K562 (cell line): ENCODE results near the gene DENND6A. TPM values are rescaled to one million over a fixed set of nuclear protein-coding genes. Genes with fewer than 3 reads are reported as not detected.
A peak's percentile ranks its signal among the peaks of the same experiment; 100 is the strongest.

Experiments used
- ATAC-seq: fragments of 200-7000 bp; cut with Tn5 transposase; 3 replicates; pipeline ENCODE4 v1.9.1; 2020; ENCODE audit warnings: moderate library complexity
- BruUV-seq: library from RNA; stranded (reverse); fragments of 400-500 nt; replicated peaks from 2 replicates; lab custom pipeline; 2021; lab: Mats Ljungman, UMichigan
- CTCF ChIA-PET: fragments of 300-600 bp; formaldehyde crosslinking; extraction: SDS; loops from one replicate; lab custom pipeline; 2021; ENCODE audit warnings: low intra/inter-chr PET ratio; lab: Yijun Ruan, JAX
- POLR2A ChIA-PET: fragments of 300-600, 350-650 bp; sonication (Branson Sonifier 250); formaldehyde crosslinking; extraction: SDS; loops from one replicate; lab custom pipeline; 2021; ENCODE audit warnings: antibody characterized with exemption, inconsistent platforms; lab: Yijun Ruan, JAX
- DNase-seq, 4 experiments: peaks; one replicate each; pipeline versions ENCODE4 v3.0.0 to v3.0.0-alpha.2; 2011 to 2018; ENCODE audit warnings: low spot score in 3 of 4, mixed read lengths in 3 of 4; ENCODE audit errors: extremely low read depth in 1 of 4
- FAIRE-seq: peaks from 2 replicates; lab custom pipeline; 2011; peaks lifted over from hg19 to GRCh38; lab: Jason Lieb, UNC
- H2AFZ ChIP-seq: 2 replicates; pipeline ENCODE4 v1.6.0; 2011; ENCODE audit warnings: low read depth, low read length, control low read depth, inconsistent platforms
- H3K27ac ChIP-seq: fragments of 200-600 bp; 3 replicates; pipeline ENCODE4 v1.8.0; 2011; ENCODE audit warnings: low read depth, mild to moderate bottlenecking, control low read depth, inconsistent platforms, low read length, moderate library complexity, mixed read lengths; ENCODE audit errors: extremely low read depth
- H3K27me3 ChIP-seq, 2 experiments: fragments of 300-600 bp in 1 of 2; 2 replicates in 1 of 2; 3 replicates in 1 of 2; pipeline versions ENCODE4 v1.6.0 to v1.8.0; 2011; ENCODE audit warnings: inconsistent platforms in 2 of 2, low read length in 2 of 2, mild to moderate bottlenecking in 1 of 2, mixed read lengths in 1 of 2, moderate library complexity in 1 of 2; ENCODE audit not compliant: control insufficient read depth in 2 of 2, insufficient read depth in 2 of 2
- H3K36me3 ChIP-seq: fragments of 300-600 bp; 3 replicates; pipeline ENCODE4 v1.8.0; 2011; ENCODE audit warnings: mild to moderate bottlenecking, low read length, inconsistent platforms; ENCODE audit not compliant: control insufficient read depth, insufficient read depth
- H3K4me1 ChIP-seq, 2 experiments: fragments of 200-600 bp in 1 of 2; replicated peaks in 1 of 2; 2 replicates in 1 of 2; 3 replicates in 1 of 2; pipeline versions ENCODE4 v1.5.1 to v1.8.0; 2011; ENCODE audit warnings: inconsistent platforms in 2 of 2, low read length in 2 of 2, mild to moderate bottlenecking in 1 of 2, mixed read lengths in 1 of 2, moderate library complexity in 1 of 2; ENCODE audit not compliant: control insufficient read depth in 2 of 2, insufficient read depth in 2 of 2
- H3K4me2 ChIP-seq: 2 replicates; pipeline ENCODE4 v1.6.1; 2011; ENCODE audit warnings: low read length, control low read depth, inconsistent platforms, mixed read lengths; ENCODE audit not compliant: insufficient read depth
- H3K4me3 ChIP-seq: fragments of 200-600 bp; sonication (generic), shearing (Covaris generic); 2 replicates; pipeline ENCODE4 v1.5.1; 2016; ENCODE audit warnings: control low read depth, inconsistent platforms
- H3K79me2 ChIP-seq: fragments of 200-600 bp; 3 replicates; pipeline ENCODE4 v1.8.0; 2011; ENCODE audit warnings: low read length, inconsistent platforms; ENCODE audit not compliant: control insufficient read depth, insufficient read depth
- H3K9ac ChIP-seq, 2 experiments: 2 replicates each; pipeline versions ENCODE4 v1.6.0 to v1.6.1; 2011; ENCODE audit warnings: low read depth in 2 of 2, low read length in 2 of 2, control low read depth in 1 of 2, inconsistent platforms in 1 of 2, mild to moderate bottlenecking in 1 of 2, mixed read lengths in 1 of 2; ENCODE audit not compliant: insufficient read depth in 1 of 2
- H3K9me1 ChIP-seq: one replicate; pipeline ENCODE4 v1.6.0; 2011; ENCODE audit warnings: inconsistent platforms, mild to moderate bottlenecking, low read length, moderate library complexity; ENCODE audit not compliant: control insufficient read depth, insufficient read depth
- H3K9me3 ChIP-seq: replicated peaks from 2 replicates; pipeline ENCODE4 v1.5.1; 2011; ENCODE audit warnings: low read depth, low read length, inconsistent platforms; ENCODE audit not compliant: control insufficient read depth, insufficient read depth
- H4K20me1 ChIP-seq: replicated peaks from 2 replicates; pipeline ENCODE4 v1.6.1; 2011; ENCODE audit warnings: low read length, inconsistent platforms, mixed read lengths; ENCODE audit not compliant: control insufficient read depth, insufficient read depth
- ADNP ChIP-seq: fragments of 200-800 bp; sonication (Bioruptor generic); IDR thresholded peaks from 2 replicates; pipeline ENCODE4 v1.6.1; 2016; ENCODE audit warnings: missing genetic modification characterization, missing compliant biosample characterization
- CBFA2T3 ChIP-seq: fragments of 450-650 bp; IDR thresholded peaks from 2 replicates; pipeline ENCODE4 v1.6.1; 2017
- CEBPB ChIP-seq: fragments of 450-650 bp; IDR thresholded peaks from 2 replicates; pipeline ENCODE4 v1.6.1; 2016; ENCODE audit warnings: missing genetic modification characterization, missing compliant biosample characterization
- GATAD2B ChIP-seq: fragments of 450-650 bp; IDR thresholded peaks from 2 replicates; pipeline ENCODE4 v1.6.1; 2017; ENCODE audit warnings: mild to moderate bottlenecking, borderline replicate concordance
- GTF2B ChIP-seq: IDR thresholded peaks from 2 replicates; pipeline ENCODE4 v1.6.1; 2011; ENCODE audit not compliant: insufficient read length; ENCODE audit errors: extremely low read depth
- KDM5B ChIP-seq: fragments of 200-600 bp; sonication (generic); IDR thresholded peaks from 2 replicates; pipeline ENCODE4 v1.6.1; 2012; ENCODE audit warnings: low read depth, mild to moderate bottlenecking, moderate library complexity, low read length, control low read depth, inconsistent platforms; ENCODE audit not compliant: insufficient replicate concordance
- NRF1 ChIP-seq, 2 experiments: fragments of 450-650 bp; IDR thresholded peaks in 1 of 2; conservative IDR thresholded peaks in 1 of 2; 2 replicates each; pipeline ENCODE4 v1.6.1; 2014; ENCODE audit warnings: mild to moderate bottlenecking in 2 of 2
- RBM14 ChIP-seq: fragments of 200-400 bp; formaldehyde crosslinking; IDR thresholded peaks from 2 replicates; pipeline ENCODE4 v1.6.1; 2018; ENCODE audit warnings: low read depth, mild to moderate bottlenecking, low read length, moderate library complexity, borderline replicate concordance; ENCODE audit not compliant: insufficient read depth
- RFX7 ChIP-seq: fragments of 250-450 bp; sonication (Bioruptor Pico); IDR thresholded peaks from 2 replicates; pipeline ENCODE4 v1.5.1; 2021; ENCODE audit warnings: mild to moderate bottlenecking
- THAP12 ChIP-seq: fragments of 250-450 bp; sonication (Bioruptor Pico); IDR thresholded peaks from 2 replicates; pipeline ENCODE4 v1.9.0; 2021; ENCODE audit warnings: mild to moderate bottlenecking, inconsistent platforms
- TOE1 ChIP-seq, 2 experiments: fragments of 450-650 bp in 1 of 2; sonication (generic) in 1 of 2; formaldehyde crosslinking in 1 of 2; IDR thresholded peaks; 2 replicates each; pipeline versions ENCODE4 v1.7.1 to v1.8.0; 2016 to 2022; ENCODE audit warnings: borderline replicate concordance in 2 of 2, mild to moderate bottlenecking in 2 of 2, antibody characterized with exemption in 1 of 2, inconsistent platforms in 1 of 2, low read depth in 1 of 2, missing genetic modification reagents in 1 of 2, moderate library complexity in 1 of 2
- ZNF184 ChIP-seq: sonication (generic); formaldehyde crosslinking; IDR thresholded peaks from 2 replicates; pipeline ENCODE4 v1.5.0; 2020; ENCODE audit warnings: missing genetic modification reagents
- ZNF232 ChIP-seq: sonication (generic); formaldehyde crosslinking; IDR thresholded peaks from 2 replicates; pipeline ENCODE4 v1.8.0; 2022; ENCODE audit warnings: mild to moderate bottlenecking, missing genetic modification reagents
- ZNF408 ChIP-seq: fragments of 250-450 bp; sonication (Bioruptor Pico); IDR thresholded peaks from 2 replicates; pipeline ENCODE4 v1.4.0; 2020; ENCODE audit warnings: low read depth, mild to moderate bottlenecking, moderate library complexity
- ZNF695 ChIP-seq: fragments of 450-650 bp; formaldehyde crosslinking; IDR thresholded peaks from 2 replicates; pipeline ENCODE4 v1.4.0; 2020; ENCODE audit warnings: mild to moderate bottlenecking, moderate library complexity
- in situ Hi-C: fragments of 300-500 bp; cut with MboI; formaldehyde crosslinking; loops from 4 replicates; pipeline ENCODE4 v1.15.0; 2018; ENCODE audit warnings: inconsistent platforms, mixed read lengths
- intact Hi-C: fragments of 100-400 bp; cut with micrococcal nuclease; formaldehyde crosslinking; loops from 2 replicates; pipeline ENCODE4 v1.14.2; 2022
- polyA plus RNA-seq, 8 experiments: library from polyadenylated mRNA; depleted of rRNA in 4 of 8; stranded (reverse) in 5 of 8; unstranded in 3 of 8; fragments of >200 nt; fragmentation: Nextera tagmentation in 2 of 8; fragmentation: Illumina TruSeq in 1 of 8; extraction: Ambion mirVana in 2 of 8; extraction: Trizol in 1 of 8; gene quantifications; 2 replicates each; pipeline versions ENCODE4 v1.2.1 to v1.2.3, GENCODE V29; 2011 to 2014; ENCODE audit warnings: inconsistent platforms in 1 of 8, missing spikeins in 1 of 8
- total RNA-seq, 7 experiments: library from RNA; depleted of rRNA in 6 of 7; stranded (reverse); fragments of >200 nt in 6 of 7; fragmentation: Illumina TruSeq in 2 of 7; extraction: Trizol in 2 of 7; gene quantifications; 2 replicates each; pipeline versions ENCODE4 v1.2.1 to v1.2.3, GENCODE V29; 2011 to 2021; ENCODE audit warnings: low replicate concordance in 1 of 7

DENND6A gene
- total and polyA plus RNA-seq, 9 of the 15 experiments (the other 6 are each of a cell fraction or from before 2014, with no cell fraction given): 1.5 to 12.7 (median 7.1) TPM

- TF ChIP-seq THAP12 (no peak), TOE1 (IDR thresholded peaks at IDR 0.05; ENCODE audit: borderline replicate concordance) (no peak), TOE1 (CRISPR knock-in tag; IDR thresholded peaks at IDR 0.05; ENCODE audit: borderline replicate concordance, low read depth) (no peak), ZNF232 (CRISPR knock-in tag) (no peak), CBFA2T3 (no peak)
Measured at GRCh38 chr3:57670543-57670942, 22.3 kb downstream of the DENND6A start (continued).

GRCh38 chr3:57661404-57661803 lies 31.5 kb downstream of the DENND6A start:
- no peak for FAIRE-seq
- intact Hi-C loops: no loop called here
- TF ChIP-seq GTF2B (no peak), ZNF184 (CRISPR knock-in tag) (no peak), RBM14 (no peak), RFX7 (no peak), ADNP (tag) (no peak), ZNF408 (CRISPR knock-in tag) (no peak), KDM5B (no peak), NRF1 (conservative IDR thresholded peaks at IDR 0.05 in 1 of 2, IDR thresholded peaks at IDR 0.05 in 1 of 2) (no peak), ZNF695 (CRISPR knock-in tag) (no peak), GATAD2B (no peak), CEBPB (tag) (peak; percentile 75)

More at GRCh38 chr3:57661404-57661803, 31.5 kb downstream of the DENND6A start:
- Histone ChIP-seq H3K4me2 (no peak overlapping the region), H3K4me3 (no peak overlapping the region), H3K9me1 (no peaks in the 10 kb centered on the region), H3K36me3 (peaks cover 24% of the 10 kb centered on the region; the same call in 2 of the 3 replicates), H3K9ac (no peak overlapping the region), H3K4me1 (no peaks in the 10 kb centered on the region), H4K20me1 (no peaks in the 10 kb centered on the region), H3K27me3 (no peaks in the 10 kb centered on the region), H3K27ac (no peak overlapping the region), H2AFZ (peak overlapping the region; percentile 45; the same call in 1 of the 2 replicates), H3K79me2 (no peaks in the 10 kb centered on the region), H3K9me3 (no peaks in the 10 kb centered on the region)
- ChIA-PET CTCF (no interaction called here), POLR2A (interaction anchor here (1.2 kb wide), 1 partner anchor 12 kb away, joined by 3 read pairs; no protein-coding TSS in a partner anchor)
- no peak for DNase-seq
- no TSS peak for BruUV-seq
- in situ Hi-C loops: no loop called here
- no peak for ATAC-seq
